HFFc6 (cell line): ENCODE results near the gene HABP4. TPM values are rescaled to one million over a fixed set of nuclear protein-coding genes. Genes with fewer than 3 reads are reported as not detected.

Experiments
- DNase-seq: peaks from one replicate; pipeline ENCODE4 v3.0.0-alpha.2; 2018
- H3K27ac Mint-ChIP-seq: 2 replicates; pipeline ENCODE4 v1.8.0; 2020; ENCODE audit warnings: mild to moderate bottlenecking, mixed read lengths
- H3K27me3 Mint-ChIP-seq: 2 replicates; pipeline ENCODE4 v1.8.0; 2021; ENCODE audit warnings: mild to moderate bottlenecking, moderate library complexity, mixed read lengths; ENCODE audit not compliant: insufficient read depth
- H3K36me3 Mint-ChIP-seq: 2 replicates; pipeline ENCODE4 v1.8.0; 2021; ENCODE audit warnings: low read depth, mixed read lengths
- H3K4me1 Mint-ChIP-seq: 2 replicates; pipeline ENCODE4 v1.8.0; 2020; ENCODE audit warnings: low read depth, mixed read lengths
- H3K4me3 Mint-ChIP-seq: 2 replicates; pipeline ENCODE4 v1.8.0; 2020; ENCODE audit warnings: mild to moderate bottlenecking, moderate library complexity, mixed read lengths
- H3K9me3 Mint-ChIP-seq: 2 replicates; pipeline ENCODE4 v1.8.0; 2020; ENCODE audit warnings: mild to moderate bottlenecking, mixed read lengths
- total RNA-seq, 6 experiments: library from RNA; stranded (reverse); fragmentation: NEBNext Ultra II Directional; extraction: Animal tissue kit (Norgen Biotek cat#: 25700); gene quantifications; 2 replicates in 1 of 6; 3 replicates in 5 of 6; pipeline ENCODE4 v1.2.3, GENCODE V29; 2021
- TF ChIP-seq, protein P1 (sequence below): fragments of 200-600 bp; sonication (generic); IDR thresholded peaks from 2 replicates; pipeline ENCODE4 v1.5.0; 2021; ENCODE audit warnings: antibody characterized with exemption, mild to moderate bottlenecking

Gene HABP4
- total RNA-seq, 6 experiments from 2014 or later: 20.1 to 26.6 (median 24.9) TPM

GRCh38 chr9:96513622-96514021 is 63.7 kb downstream of the HABP4 start:
- H3K9me3 Mint-ChIP-seq: no peaks in the 10 kb centered on the region
- H3K4me3 Mint-ChIP-seq: peak overlapping the region; percentile 66; the same call in 1 of the 2 replicates
- peaks cover 5% of the 10 kb centered on the region for H3K36me3 Mint-ChIP-seq
- DNase-seq: peak; percentile 52
- H3K4me1 Mint-ChIP-seq: peaks cover 51% of the 10 kb centered on the region
- H3K27me3 Mint-ChIP-seq: no peaks in the 10 kb centered on the region; the same call in 1 of the 2 replicates
- H3K27ac Mint-ChIP-seq: peak overlapping the region; percentile 81
- TF ChIP-seq, protein P1, sequence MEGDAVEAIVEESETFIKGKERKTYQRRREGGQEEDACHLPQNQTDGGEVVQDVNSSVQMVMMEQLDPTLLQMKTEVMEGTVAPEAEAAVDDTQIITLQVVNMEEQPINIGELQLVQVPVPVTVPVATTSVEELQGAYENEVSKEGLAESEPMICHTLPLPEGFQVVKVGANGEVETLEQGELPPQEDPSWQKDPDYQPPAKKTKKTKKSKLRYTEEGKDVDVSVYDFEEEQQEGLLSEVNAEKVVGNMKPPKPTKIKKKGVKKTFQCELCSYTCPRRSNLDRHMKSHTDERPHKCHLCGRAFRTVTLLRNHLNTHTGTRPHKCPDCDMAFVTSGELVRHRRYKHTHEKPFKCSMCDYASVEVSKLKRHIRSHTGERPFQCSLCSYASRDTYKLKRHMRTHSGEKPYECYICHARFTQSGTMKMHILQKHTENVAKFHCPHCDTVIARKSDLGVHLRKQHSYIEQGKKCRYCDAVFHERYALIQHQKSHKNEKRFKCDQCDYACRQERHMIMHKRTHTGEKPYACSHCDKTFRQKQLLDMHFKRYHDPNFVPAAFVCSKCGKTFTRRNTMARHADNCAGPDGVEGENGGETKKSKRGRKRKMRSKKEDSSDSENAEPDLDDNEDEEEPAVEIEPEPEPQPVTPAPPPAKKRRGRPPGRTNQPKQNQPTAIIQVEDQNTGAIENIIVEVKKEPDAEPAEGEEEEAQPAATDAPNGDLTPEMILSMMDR: no peak

DNA sequence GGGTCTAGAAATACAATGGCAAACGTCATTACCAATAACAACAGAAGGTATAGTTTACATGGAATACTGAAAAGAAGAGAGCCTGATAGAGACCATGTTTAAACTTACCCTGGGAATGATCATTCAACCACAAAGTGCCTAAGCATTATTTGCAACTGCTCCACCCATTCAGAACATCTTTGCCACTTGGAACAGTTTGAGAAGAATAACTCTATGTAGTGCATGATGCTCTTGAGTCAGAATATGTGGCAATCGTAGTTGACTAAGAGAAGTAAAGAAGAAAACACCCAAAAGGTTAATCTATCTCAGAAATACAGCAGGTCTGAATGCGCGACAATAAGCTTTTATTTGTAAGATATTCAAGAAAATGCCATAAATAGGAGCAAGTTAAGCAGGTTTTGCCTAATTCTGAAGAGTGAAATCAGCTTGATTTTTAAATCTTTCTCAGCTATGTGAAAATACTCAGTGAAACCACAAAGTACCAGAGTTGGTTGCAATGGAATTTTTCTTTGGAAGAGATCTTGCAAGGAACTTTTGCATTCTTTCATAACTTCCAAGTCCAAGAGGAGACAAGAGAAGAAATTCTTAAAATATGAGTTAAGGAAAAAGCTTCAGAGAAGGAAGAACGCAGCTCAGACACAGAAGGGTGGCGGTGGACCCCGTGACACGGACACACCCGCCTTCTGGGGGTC is 64.3 kb downstream of the HABP4 start:
- H3K27me3 Mint-ChIP-seq: no peaks in the 10 kb centered on the region; the same call in 1 of the 2 replicates
- peak overlapping the region; percentile 66 for H3K4me3 Mint-ChIP-seq
- peak; percentile 63 for DNase-seq
- H3K4me1 Mint-ChIP-seq: peaks cover 47% of the 10 kb centered on the region
- no peaks in the 10 kb centered on the region for H3K9me3 Mint-ChIP-seq
- H3K36me3 Mint-ChIP-seq: peaks cover 5% of the 10 kb centered on the region
- H3K27ac Mint-ChIP-seq: peak overlapping the region; percentile 81
- TF ChIP-seq, protein P1: no peak

DNA sequence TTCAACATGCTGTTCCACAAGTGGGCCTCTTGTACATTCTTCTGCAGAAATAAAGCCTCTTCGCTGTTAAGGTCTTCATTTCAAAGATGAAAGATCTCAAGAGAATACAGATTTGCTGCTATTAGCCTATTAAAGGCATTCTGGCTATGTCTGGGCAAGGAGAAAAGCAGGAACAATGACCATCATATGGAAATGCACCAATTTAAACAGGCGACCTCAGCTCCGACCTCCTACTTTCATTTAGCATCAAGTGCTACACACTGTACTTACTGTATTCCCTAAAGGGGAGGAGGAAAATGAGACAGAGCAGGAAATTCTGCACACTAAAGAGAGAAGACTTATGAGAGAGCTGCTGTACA is 64.8 kb downstream of the HABP4 start:
- H3K4me1 Mint-ChIP-seq: peaks cover 42% of the 10 kb centered on the region
- peak overlapping the region; percentile 66 for H3K4me3 Mint-ChIP-seq
- peak overlapping the region; percentile 81 for H3K27ac Mint-ChIP-seq
- TF ChIP-seq, protein P1: no peak
- no peaks in the 10 kb centered on the region for H3K9me3 Mint-ChIP-seq
- peaks cover 5% of the 10 kb centered on the region for H3K36me3 Mint-ChIP-seq
- DNase-seq: no peak
- no peaks in the 10 kb centered on the region; the same call in 1 of the 2 replicates for H3K27me3 Mint-ChIP-seq

DNA sequence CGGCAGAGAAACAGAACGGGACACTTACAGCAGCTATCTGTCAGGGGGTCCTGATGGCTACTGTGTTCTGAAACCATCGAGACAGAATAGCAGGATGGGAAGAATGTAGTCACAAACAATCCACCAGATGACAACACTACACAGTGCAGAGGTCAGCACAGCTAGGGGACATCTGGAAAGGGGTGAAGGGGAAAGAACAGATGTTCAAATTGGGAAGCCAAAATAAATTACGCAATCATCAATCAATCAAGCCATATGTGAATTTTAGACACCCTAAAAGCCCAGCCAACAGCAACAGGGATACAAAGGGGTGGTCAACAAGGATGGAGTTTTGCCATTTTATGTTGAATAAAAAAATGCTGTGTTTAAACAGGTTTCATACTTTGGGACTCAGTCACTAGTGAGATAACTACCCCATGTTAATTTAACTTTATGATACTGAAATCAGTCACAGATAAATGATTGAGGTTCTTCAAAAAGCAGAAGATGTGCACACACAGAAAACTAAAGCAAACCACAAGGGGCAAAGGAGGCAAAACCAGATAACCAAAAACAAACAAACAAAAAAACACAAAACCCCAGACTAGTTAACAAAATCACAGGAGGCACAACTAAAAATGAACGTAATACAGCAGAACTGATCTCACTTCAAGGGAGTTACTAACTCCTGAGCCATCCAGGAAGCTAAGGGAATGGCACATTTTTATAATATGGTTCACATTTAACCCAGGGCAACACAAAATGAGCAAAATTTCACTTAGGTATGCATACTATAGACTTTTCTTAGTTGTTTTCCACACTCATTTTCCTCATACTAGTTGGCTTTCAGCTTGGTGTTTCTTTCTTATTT is 65.9 kb downstream of the HABP4 start:
- H3K9me3 Mint-ChIP-seq: no peaks in the 10 kb centered on the region
- no peaks in the 10 kb centered on the region for H3K27me3 Mint-ChIP-seq
- peaks cover 5% of the 10 kb centered on the region for H3K36me3 Mint-ChIP-seq
- H3K4me1 Mint-ChIP-seq: peaks cover 34% of the 10 kb centered on the region
- H3K27ac Mint-ChIP-seq: peak overlapping the region; percentile 81
- DNase-seq: peak; percentile 29
- H3K4me3 Mint-ChIP-seq: peak overlapping the region; percentile 66
- TF ChIP-seq, protein P1: no peak

GRCh38 chr9:96519095-96519494 is 69.1 kb downstream of the HABP4 start:
- H3K36me3 Mint-ChIP-seq: 0 out of 2 replicates have a peak, but pooled peaks cover 5% of the 10 kb centered on the region
- no peak overlapping the region for H3K27ac Mint-ChIP-seq
- H3K27me3 Mint-ChIP-seq: no peaks in the 10 kb centered on the region
- H3K9me3 Mint-ChIP-seq: no peaks in the 10 kb centered on the region
- DNase-seq: no peak
- no peak overlapping the region for H3K4me3 Mint-ChIP-seq
- TF ChIP-seq, protein P1: no peak
- peaks cover 23% of the 10 kb centered on the region for H3K4me1 Mint-ChIP-seq
